ENCODE results near the gene CT45A3. TPM values are rescaled to one million over a fixed set of nuclear protein-coding genes. Genes with fewer than 3 reads are reported as not detected.
"Not testable (repeated sequence)": the region's sequence is repeated elsewhere in the genome, so short reads cannot be mapped to it uniquely, and the experiment has no call there.

Gene CT45A3
- not detected for total RNA-seq

- not testable (repeated sequence) for DNase-seq
Measured at GRCh38 chrX:135768091-135768490, at the start of gene CT45A3. TSS of gene CT45A3 (minus strand) at chrX:135768191. CDS start at chrX:135764444, 3,747 bp downstream.

GRCh38 chrX:135802687-135803086 lies 34.7 kb upstream of the CT45A3 start, which contains the start of gene CT45A6:
TSS of gene CT45A6 (minus strand) at chrX:135802787. CDS start at chrX:135798993, 3,794 bp downstream.
- DNase-seq, result not testable (repeated sequence)

GRCh38 chrX:135785403-135785802 lies 17.4 kb upstream of the CT45A3 start, which contains the start of gene CT45A5:
TSS of gene CT45A5 (minus strand) at chrX:135785503. CDS start at chrX:135781729, 3,774 bp downstream.
- not testable (repeated sequence) for DNase-seq

GRCh38 chrX:135744739-135745138 lies 23.3 kb downstream of the CT45A3 start:
- DNase-seq, result not testable (repeated sequence)

GRCh38 chrX:135741192-135741715 lies 26.7 kb downstream of the CT45A3 start:
- no peak for DNase-seq

GRCh38 chrX:135740681-135741149 lies 27.3 kb downstream of the CT45A3 start:
- peak; percentile 14 for DNase-seq

- DNase-seq, result no peak
Measured at GRCh38 chrX:135737366-135738071, 30.5 kb downstream of the CT45A3 start.

- not testable (repeated sequence) for DNase-seq
Measured at GRCh38 chrX:135734666-135735065, 33.3 kb downstream of the CT45A3 start.

GRCh38 chrX:135713795-135714194 lies 54.2 kb downstream of the CT45A3 start:
- DNase-seq, result no peak

- not testable (repeated sequence) for DNase-seq
Measured at GRCh38 chrX:135713183-135713689, 54.8 kb downstream of the CT45A3 start, which contains the start of gene CT45A1. TSS of gene CT45A1 (plus strand) at chrX:135713639. CDS start at chrX:135718941, 5,302 bp downstream.
